Ovary (tissue), 3 donors: Measurements from ENCODE around the gene GATD1.

Source experiments
- CTCF ChIP-seq, 3 donors: fragments of 450-650 bp in 2 of 3; fragments of 200-600 bp in 1 of 3; IDR thresholded peaks; one replicate each; pipeline versions ENCODE4 v1.5.1 to v1.8.0; 2016 to 2022; ENCODE audit warnings: antibody characterized with exemption in 3 of 3, mild to moderate bottlenecking in 1 of 3
- EP300 ChIP-seq: sonication (generic); formaldehyde crosslinking; IDR thresholded peaks from one replicate; pipeline ENCODE4 v1.6.1; 2017; ENCODE audit warnings: antibody characterized with exemption
- POLR2A ChIP-seq: fragments of 450-650 bp; IDR thresholded peaks from one replicate; pipeline ENCODE4 v1.6.1; 2017; ENCODE audit warnings: antibody characterized with exemption, mild to moderate bottlenecking, moderate library complexity
- donor health status: DM: no; HTN: no; CAD: no.

GRCh38 chr11:802693-803466 lies 25.6 kb upstream of the GATD1 start:
- TF ChIP-seq CTCF (IDR thresholded peaks at IDR 0.05) (no peak), POLR2A (no peak), EP300 (no peak)
